SW480 (cell line): Measurements from ENCODE around the gene RADIL.
"Not testable (repeated sequence)": the region's sequence is repeated elsewhere in the genome, so short reads cannot be mapped to it uniquely, and the experiment has no call there.

Experiments used
- DNase-seq: peaks from one replicate; pipeline ENCODE4 v3.0.0-alpha.2; 2016; ENCODE audit warnings: low spot score

The RADIL gene

GRCh38 chr7:4883372-4884144 lies at the start of gene RADIL:
Gene RADIL (minus strand): TSS chr7:4883716. CDS start chr7:4878139, 5,577 bp downstream.
- DNase-seq: peak; percentile 66

- DNase-seq: peak; percentile 85
Measured at GRCh38 chr7:4931943-4932342, 48.4 kb upstream of the RADIL start.

- DNase-seq: no peak
Measured at GRCh38 chr7:4929005-4929404, 45.5 kb upstream of the RADIL start.

GRCh38 chr7:4928445-4928844 lies 44.9 kb upstream of the RADIL start:
- DNase-seq: no peak

GRCh38 chr7:4919969-4920766 lies 36.7 kb upstream of the RADIL start:
- no peak for DNase-seq

GRCh38 chr7:4916113-4916512 lies 32.6 kb upstream of the RADIL start:
- no peak for DNase-seq

GRCh38 chr7:4911111-4911828 lies 27.8 kb upstream of the RADIL start:
- no peak for DNase-seq

GRCh38 chr7:4906682-4907081 lies 23.2 kb upstream of the RADIL start:
- DNase-seq: no peak

- DNase-seq: no peak
Measured at GRCh38 chr7:4905171-4905570, 21.7 kb upstream of the RADIL start.

- no peak for DNase-seq
Measured at GRCh38 chr7:4904346-4904745, 20.8 kb upstream of the RADIL start.

GRCh38 chr7:4895766-4896165 lies 12.2 kb upstream of the RADIL start:
- DNase-seq: no peak

- no peak for DNase-seq
Measured at GRCh38 chr7:4894482-4894881, 11.0 kb upstream of the RADIL start.

GRCh38 chr7:4893929-4894475 lies 10.5 kb upstream of the RADIL start:
- no peak for DNase-seq

- DNase-seq: not testable (repeated sequence)
Measured at GRCh38 chr7:4893188-4893587, 9.7 kb upstream of the RADIL start.

GRCh38 chr7:4891522-4891921 lies 8.0 kb upstream of the RADIL start:
- DNase-seq: not testable (repeated sequence)

GRCh38 chr7:4889682-4890081 lies 6.2 kb upstream of the RADIL start:
- no peak for DNase-seq

- no peak for DNase-seq
Measured at GRCh38 chr7:4888161-4888560, 4.6 kb upstream of the RADIL start.

GRCh38 chr7:4886671-4887070 lies 3.2 kb upstream of the RADIL start:
- DNase-seq: no peak

- DNase-seq: no peak
Measured at GRCh38 chr7:4885317-4885807, 1.8 kb upstream of the RADIL start.

GRCh38 chr7:4884164-4884563 lies 648 bp upstream of the RADIL start:
- no peak for DNase-seq

GRCh38 chr7:4883033-4883371 lies 514 bp downstream of the RADIL start:
- no peak for DNase-seq
